AG09309 (cell line): ENCODE results near the gene CNGA2.

Experiments
- DNase-seq: peaks from one replicate; pipeline ENCODE4 v3.0.0-alpha.2; 2010; ENCODE audit warnings: low read depth
- H3K4me3 ChIP-seq: 2 replicates; pipeline ENCODE4 v1.5.1; 2011; ENCODE audit warnings: mild to moderate bottlenecking, low read depth, low read length, moderate library complexity; ENCODE audit not compliant: control insufficient read depth
- TF ChIP-seq, protein P1 (sequence below): IDR thresholded peaks from 2 replicates; pipeline ENCODE4 v1.5.1; 2011; ENCODE audit warnings: mild to moderate bottlenecking, low read depth, low read length, inconsistent platforms; ENCODE audit not compliant: insufficient read depth, control insufficient read depth; ENCODE audit errors: missing control alignments

Gene CNGA2

GRCh38 chrX:151743651-151744470 is 9.3 kb downstream of the CNGA2 start:
- TF ChIP-seq, protein P1, sequence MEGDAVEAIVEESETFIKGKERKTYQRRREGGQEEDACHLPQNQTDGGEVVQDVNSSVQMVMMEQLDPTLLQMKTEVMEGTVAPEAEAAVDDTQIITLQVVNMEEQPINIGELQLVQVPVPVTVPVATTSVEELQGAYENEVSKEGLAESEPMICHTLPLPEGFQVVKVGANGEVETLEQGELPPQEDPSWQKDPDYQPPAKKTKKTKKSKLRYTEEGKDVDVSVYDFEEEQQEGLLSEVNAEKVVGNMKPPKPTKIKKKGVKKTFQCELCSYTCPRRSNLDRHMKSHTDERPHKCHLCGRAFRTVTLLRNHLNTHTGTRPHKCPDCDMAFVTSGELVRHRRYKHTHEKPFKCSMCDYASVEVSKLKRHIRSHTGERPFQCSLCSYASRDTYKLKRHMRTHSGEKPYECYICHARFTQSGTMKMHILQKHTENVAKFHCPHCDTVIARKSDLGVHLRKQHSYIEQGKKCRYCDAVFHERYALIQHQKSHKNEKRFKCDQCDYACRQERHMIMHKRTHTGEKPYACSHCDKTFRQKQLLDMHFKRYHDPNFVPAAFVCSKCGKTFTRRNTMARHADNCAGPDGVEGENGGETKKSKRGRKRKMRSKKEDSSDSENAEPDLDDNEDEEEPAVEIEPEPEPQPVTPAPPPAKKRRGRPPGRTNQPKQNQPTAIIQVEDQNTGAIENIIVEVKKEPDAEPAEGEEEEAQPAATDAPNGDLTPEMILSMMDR = no peak
- DNase-seq = no peak
- H3K4me3 ChIP-seq = no peak overlapping the region

DNA sequence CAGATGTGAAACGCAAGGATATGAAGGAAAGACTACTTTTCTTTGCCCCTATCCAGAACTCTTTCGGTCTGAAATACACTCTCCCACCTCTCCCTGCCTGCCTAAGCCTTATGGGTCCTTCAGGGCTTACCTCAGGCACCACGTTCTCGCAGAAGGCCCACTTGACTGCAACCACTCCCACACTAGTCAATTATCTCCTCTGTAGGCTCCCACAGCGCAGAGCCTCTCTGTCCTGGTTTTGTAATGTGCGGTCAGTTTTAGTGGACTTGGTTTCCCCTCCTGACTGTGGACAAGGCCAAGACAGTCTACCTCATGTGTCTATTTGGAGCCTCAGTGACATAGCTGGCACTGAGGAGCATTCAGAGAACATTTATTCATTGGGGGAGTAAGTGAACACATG is 11.1 kb downstream of the CNGA2 start:
- TF ChIP-seq, protein P1 = no peak
- no peak for DNase-seq
- no peak overlapping the region for H3K4me3 ChIP-seq

DNA sequence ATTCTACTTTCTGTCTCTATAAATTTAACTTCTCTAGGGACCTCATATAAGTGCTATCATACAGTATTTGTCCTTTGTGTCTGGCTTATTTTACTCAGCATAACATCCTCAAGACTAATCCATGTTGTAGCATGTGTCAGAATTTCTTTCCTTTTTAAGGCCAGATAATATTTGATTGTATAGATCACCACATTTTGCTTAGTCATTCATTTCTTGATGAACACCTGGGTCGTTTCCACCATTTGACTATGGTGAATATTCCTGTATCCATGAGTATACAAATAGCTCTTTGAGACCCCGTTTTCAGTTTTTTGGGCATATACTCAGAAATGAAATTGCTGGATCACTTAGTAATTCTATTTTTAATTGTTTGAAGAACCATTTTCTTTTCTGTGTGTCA is 12.0 kb downstream of the CNGA2 start:
- no peak overlapping the region for H3K4me3 ChIP-seq
- no peak for DNase-seq
- TF ChIP-seq, protein P1 = no peak

DNA sequence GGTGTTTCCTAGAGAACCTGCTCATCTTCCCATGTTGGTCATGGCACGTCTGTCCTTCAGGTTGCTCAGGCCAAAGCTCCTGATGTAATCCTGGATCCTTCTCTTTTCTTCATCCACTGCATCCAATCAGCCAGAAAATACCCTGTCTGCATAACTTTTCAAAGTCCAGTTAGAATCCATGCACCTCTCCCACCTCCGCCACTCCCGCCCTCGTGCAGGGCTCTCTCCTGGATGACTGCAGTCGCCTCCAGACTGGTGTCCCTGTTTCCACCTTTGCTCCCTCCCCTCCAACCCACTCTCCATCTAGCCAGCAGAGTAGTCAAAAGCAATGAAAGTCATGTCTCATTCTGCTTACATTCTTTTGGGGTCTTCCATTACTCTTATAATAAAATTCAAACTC is 16.0 kb downstream of the CNGA2 start:
- no peak overlapping the region for H3K4me3 ChIP-seq
- TF ChIP-seq, protein P1 = no peak
- no peak for DNase-seq

DNA sequence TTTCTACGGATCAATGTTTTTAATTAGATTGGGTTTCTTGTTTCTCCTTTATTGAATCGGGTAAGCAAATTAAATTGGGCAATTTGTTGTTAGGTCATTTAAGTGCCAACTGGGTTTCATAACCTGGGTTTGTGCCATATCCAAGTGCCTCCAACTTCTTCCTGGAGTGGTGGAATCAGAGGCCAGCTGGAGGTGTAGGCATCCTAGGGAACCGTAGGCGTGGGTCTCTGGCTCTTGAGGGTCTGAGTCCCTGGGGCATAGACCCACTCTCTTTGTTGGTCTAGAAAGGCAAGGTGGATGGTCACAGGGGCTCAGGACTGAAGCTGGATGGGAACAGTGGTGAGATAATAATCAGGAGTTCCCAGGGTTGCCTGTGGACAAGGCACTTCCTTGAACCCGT is 18.3 kb downstream of the CNGA2 start:
- no peak overlapping the region for H3K4me3 ChIP-seq
- DNase-seq = no peak
- TF ChIP-seq, protein P1 = no peak

DNA sequence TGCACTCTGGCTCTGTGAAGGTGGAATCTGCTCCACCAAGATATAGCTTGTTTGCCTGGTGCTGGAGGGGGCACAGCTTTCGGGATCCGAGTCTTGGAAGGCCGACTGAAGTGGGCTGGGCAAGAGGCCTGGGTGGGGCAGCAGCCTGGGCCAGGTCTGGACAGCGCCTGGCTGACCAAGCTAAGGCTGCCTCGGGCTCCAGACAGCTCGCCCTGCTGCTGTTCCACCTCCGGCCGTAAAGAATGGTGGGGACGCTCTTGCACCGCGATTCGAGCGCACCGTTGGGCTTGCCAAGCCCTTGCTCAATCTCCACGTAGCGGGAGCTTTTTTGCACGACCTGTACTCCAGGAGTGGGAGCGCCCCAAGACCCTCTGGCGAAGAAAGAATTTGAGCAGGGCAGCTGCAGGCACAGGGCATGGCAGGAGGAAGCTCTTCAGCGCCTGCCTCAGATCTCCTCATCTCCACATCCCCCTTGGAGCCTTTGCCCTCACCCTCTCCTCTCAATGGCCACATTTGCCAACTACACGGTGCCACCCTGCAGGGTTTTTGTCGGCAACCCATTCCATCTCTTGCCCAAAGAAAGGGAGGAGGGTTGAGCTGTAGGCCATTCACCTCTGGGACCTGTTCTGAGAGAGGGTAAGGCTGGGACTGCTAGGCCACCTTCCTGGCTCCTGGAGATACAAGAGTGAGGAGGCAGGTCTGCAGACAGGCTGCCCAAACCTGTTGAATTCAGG is 18.9 kb downstream of the CNGA2 start:
- DNase-seq = no peak
- H3K4me3 ChIP-seq = no peak overlapping the region
- TF ChIP-seq, protein P1 = peak; percentile 83
